Activated CD4-positive, alpha-beta T cell treated with anti-CD3 and anti-CD28 coated beads, Interleukin-2, amount 50 U/mL, for 4 hours (primary cell): Measurements from ENCODE around the gene TMEM139.
A peak's percentile ranks its signal among the peaks of the same experiment; 100 is the strongest.
"Not testable (repeated sequence)": the region's sequence is repeated elsewhere in the genome, so short reads cannot be mapped to it uniquely, and the experiment has no call there.

Source experiments
- DNase-seq, 2 experiments: peaks; one replicate each; pipeline ENCODE4 v3.0.0-alpha.2; 2020

The TMEM139 gene

GRCh38 chr7:143261901-143262300 is 22.9 kb upstream of the TMEM139 start:
- no peak for DNase-seq

- peak; percentile 71 to 75 for DNase-seq
These were observed 21.2 kb upstream of the TMEM139 start, which contains the start of gene GSTK1 for GRCh38 chr7:143263266-143264195. GSTK1 (plus strand) TSS chr7:143263441; CDS start chr7:143263514, 73 bp downstream.

- not testable (repeated sequence) for DNase-seq
These were observed 20.6 kb upstream of the TMEM139 start for GRCh38 chr7:143264196-143264568.

- no peak for DNase-seq
These were observed 19.6 kb upstream of the TMEM139 start for GRCh38 chr7:143265017-143265693.

GRCh38 chr7:143269251-143269650 is 15.5 kb upstream of the TMEM139 start:
- no peak for DNase-seq

DNA sequence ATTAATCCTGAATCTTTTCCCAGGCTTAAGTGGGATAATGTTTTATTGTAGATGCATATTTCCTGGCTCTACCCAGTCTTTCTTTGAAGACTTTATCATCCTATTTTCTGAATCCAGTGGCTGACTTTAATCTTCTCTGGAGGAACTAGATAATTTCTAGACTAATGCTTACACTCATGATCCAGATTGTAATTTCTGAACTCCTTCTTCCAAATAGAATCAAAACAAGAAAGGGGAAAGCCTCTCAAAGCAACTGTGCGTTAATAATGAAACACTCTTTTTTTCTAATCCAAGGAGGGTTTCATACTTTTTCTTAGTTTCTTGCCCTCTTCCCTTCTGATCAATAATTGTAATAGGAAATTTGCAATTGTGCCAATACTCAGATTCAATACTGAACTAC is 13.5 kb upstream of the TMEM139 start:
- DNase-seq: no peak

DNA sequence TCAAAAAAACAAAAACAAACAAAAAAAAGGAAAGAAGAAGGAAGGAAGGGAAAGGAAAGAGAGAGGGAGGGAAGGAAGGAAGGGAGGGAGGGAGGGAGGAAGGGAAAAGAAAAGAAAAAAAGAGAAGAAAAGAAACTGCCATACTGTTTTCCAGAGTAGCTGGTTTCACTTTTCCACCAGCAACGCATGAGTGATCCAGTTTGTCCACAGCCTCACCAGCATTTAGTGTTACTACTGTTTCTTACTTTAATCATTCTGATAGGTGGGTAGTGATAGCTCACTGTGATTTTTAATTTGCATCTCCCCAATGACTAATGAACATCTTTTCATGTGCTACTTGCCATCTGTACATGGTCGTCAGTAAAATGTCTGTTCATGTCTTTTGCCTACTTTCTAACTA is 11.9 kb upstream of the TMEM139 start:
- no peak for DNase-seq

- DNase-seq: no peak
These were observed 5.3 kb upstream of the TMEM139 start for GRCh38 chr7:143279186-143280098.

- DNase-seq: no peak
These were observed 4.6 kb upstream of the TMEM139 start for GRCh38 chr7:143280160-143280559.

GRCh38 chr7:143280566-143280965 is 4.2 kb upstream of the TMEM139 start:
- no peak for DNase-seq

- DNase-seq: no peak
These were observed 3.2 kb upstream of the TMEM139 start for GRCh38 chr7:143281529-143281928.

DNA sequence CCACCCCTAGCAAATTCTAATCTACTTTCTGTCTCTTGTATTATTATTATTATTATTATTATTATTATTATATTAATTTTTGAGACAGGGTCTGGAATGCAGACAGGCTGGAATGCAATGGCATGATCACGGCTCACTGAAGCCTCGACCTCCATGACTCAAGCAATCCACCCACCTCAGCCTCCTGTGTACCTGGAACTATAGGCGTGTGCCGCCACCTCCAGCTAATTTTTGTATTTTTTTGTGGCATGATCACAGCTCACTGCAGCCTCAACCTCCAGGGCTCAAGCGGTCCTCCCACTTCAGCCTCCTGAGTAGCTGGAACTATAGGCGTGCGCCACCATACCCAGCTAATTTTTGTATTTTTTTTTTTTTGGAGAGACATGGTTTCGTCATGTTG is 2.6 kb upstream of the TMEM139 start:
- DNase-seq: no peak

DNA sequence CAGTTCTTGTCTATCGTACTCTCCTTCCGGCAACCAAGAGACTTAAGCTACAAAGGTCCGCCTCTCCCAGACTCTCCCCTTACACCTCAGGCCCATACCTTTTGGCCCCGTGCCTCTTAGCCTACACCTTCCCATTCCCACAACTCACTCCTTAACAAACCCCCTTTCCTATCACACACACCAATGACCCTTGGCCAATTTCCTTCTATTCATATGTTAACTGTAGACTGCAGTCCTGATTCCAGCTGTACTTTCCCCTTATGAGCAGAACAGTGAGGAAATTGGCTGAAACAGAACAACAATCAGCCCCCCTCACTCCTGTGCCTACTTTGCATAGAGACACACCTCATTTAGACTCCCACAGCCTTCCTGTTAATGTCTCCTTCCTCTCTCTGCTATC is 1.4 kb upstream of the TMEM139 start:
- no peak for DNase-seq

DNA sequence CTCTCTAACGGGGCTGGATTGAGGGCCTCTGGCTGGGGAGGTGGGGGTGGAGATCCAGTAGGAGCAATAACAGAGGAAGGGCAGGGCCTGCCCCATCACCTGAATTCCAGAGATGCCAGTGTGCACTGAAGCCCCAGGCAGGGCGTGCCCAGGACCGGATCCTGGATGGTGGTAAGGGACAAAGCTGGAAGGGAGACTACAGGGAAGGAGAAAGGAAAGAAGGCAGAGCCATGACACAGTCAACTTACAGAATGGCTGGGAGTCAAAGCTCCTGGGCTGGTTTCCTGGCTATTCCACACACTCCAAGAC is 666 bp downstream of the TMEM139 start:
- DNase-seq: no peak

DNA sequence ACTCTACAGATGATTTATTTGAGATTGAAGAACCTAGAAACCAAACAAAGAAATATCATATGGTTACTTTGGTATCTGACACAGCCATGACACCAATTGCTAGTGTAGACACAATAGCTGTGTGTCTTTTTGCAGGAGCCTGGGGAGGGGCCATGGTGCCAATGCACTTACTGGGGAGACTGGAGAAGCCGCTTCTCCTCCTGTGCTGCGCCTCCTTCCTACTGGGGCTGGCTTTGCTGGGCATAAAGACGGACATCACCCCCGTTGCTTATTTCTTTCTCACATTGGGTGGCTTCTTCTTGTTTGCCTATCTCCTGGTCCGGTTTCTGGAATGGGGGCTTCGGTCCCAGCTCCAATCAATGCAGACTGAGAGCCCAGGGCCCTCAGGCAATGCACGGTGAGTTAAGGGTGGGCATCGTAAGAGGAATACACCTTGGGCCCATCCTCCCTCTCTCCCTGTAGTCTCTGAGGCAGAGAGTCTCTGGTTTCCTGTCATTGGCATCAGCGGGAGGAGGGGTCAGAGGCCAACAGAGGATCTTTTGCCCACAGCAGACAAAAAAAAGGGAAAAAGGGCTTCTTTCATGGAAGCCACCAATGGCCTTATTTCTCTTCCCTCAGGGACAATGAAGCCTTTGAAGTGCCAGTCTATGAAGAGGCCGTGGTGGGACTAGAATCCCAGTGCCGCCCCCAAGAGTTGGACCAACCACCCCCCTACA is 1.2 kb downstream of the TMEM139 start:
- no peak for DNase-seq

GRCh38 chr7:143286522-143286890 is 1.7 kb downstream of the TMEM139 start:
- no peak for DNase-seq

DNA sequence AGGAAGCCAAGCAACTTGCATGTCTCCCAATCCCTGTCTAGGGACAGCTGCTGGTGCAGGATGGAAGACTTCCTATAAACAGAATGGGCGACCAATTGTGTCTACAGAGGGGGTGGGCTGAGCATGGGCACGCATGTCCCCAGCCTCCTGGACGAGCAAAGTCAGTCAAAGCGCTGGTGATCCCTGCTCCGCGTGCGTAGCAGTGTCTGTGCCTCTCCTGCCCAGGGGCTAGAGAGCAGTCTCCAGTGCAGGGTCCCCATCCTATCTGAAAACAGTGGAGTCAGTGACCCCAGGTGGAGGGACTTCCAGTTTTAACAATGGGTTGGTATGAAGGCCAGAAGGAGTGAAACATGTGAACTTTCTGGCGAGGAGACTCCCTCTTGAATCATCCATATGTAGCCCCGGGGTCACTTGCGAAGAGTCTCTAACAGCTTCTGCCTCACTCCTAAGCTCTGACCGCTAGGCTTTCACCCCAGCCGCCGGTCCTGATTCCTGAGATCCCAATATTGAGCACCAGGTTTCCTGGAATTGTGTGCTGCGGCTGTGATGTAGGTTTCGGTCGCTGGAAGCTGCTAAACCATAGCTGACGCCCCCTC is 2.7 kb downstream of the TMEM139 start:
- DNase-seq: no peak

- peak; percentile 99 for DNase-seq
These were observed 3.4 kb downstream of the TMEM139 start, which contains the start of gene CASP2 for GRCh38 chr7:143287935-143288826. CASP2 (plus strand) TSS chr7:143288351; CDS start chr7:143288456, 105 bp downstream.

- no peak for DNase-seq
These were observed 4.1 kb downstream of the TMEM139 start for GRCh38 chr7:143288836-143289235.

DNA sequence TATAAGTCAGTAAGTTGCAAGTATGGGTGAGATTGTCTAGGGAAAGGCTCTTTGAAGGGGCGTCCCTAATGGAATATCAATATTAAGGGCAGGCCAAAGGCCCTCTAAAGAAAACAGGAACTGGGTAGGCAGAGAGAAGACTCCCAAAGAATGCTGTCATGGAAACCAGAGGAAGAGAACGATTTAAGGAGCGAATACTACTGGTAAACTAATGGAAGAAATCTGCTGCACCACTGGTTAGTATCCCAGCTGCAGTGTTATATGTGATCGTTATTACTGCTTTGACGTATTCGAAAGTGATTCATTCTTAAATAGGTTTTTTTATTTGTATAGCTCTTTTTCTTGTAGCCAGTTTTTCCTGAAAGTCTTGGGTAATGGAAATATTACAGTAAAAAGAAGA is 4.7 kb downstream of the TMEM139 start:
- no peak for DNase-seq

GRCh38 chr7:143289888-143290287 is 5.1 kb downstream of the TMEM139 start:
- DNase-seq: not testable (repeated sequence)
